ENCODE measurements around the gene HSPA2. TPM values are rescaled to one million over a fixed set of nuclear protein-coding genes. Genes with fewer than 3 reads are reported as not detected.

HSPA2 gene
- total RNA-seq, 2 experiments from 2014 or later = 1.5 to 1.9 TPM

DNA sequence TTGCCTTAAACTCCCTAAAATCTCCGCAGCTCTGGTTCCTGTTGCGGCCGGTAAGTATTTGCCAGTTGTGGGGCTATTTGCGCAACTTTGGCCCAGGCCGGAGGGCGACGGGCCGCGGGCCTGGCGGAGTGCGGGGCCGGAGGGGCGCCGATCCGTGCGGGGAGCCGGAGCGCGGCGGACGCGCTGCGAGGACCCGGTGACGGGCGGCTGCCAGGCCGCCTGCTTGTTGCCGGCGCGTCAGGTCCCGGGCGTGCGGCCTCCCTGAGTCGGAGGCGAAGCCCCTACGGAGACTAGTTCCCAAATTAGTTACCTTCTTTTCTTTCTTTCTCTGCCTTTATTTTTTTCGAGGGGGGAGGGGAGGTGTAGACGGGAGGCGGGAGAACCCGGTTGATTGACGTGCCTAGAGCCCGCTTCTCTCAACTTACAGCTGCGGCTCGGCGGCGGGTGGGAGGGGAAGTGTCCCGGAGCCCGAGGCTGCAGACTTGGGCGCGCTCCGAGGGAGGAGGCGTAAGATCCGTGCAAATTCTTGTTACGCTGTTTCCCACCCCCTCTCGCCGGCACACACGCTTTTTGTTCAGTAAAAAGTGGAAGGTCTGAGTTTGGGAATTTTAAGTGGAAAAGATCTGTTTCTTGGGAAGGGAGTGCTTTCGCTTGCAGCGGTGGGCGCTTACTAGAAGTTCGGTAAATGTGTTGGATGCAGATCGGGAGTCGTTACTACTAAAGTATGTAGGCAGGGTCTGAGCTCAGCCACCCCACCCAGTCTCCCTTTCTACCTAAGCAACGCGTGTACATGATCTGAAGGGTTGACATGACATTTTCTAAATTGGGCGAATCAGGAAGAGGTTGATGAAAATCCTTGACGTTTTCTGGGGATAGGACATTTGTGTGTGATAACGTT is 35.4 kb upstream of the HSPA2 start:
- CTCF ChIA-PET = interaction anchor here (0.7 to 2.2 kb wide), 4 partner anchors 9 to 161 kb away, joined by 3 to 9 read pairs (median 4); partner anchors contain the start of gene HSPA2
- POLR2A ChIA-PET = interaction anchor here (0.6 to 6.5 kb wide), 29 partner anchors 9 to 863 kb away, joined by 3 to 112 read pairs (median 4); partner anchors contain the start of genes AKAP5, CHURC1, HSPA2 and MTHFD1
- H3K36me3 Mint-ChIP-seq (ENCODE audit: low read depth) = peaks cover 48% of the 10 kb centered on the region

GRCh38 chr14:64506721-64507120 is 33.8 kb upstream of the HSPA2 start:
- ATAC-seq (ENCODE audit: poor library complexity) (no peak), DNase-seq (peak in 3 of 14 experiments; percentile 38 to 42 (median 40))
- intact Hi-C loops (cut with DNase I, micrococcal nuclease) = loop anchor here (2.0 to 10.0 kb wide), 3 partner anchors 32 to 862 kb away; partner anchors contain the start of genes WDR89 (in 2 of the 2) and CHURC1 (in 1 of the 2)
- H3K27ac ChIP-seq (ENCODE audit: low read depth in 1 of 2, low read length in 2 of 2) = peak overlapping the region in 1 of 2 donors; percentile 60
- peak overlapping the region; percentile 100 for H3K4me3 Mint-ChIP-seq
- CTCF ChIA-PET = interaction anchor here (0.8 to 1.0 kb wide), 3 partner anchors 16 to 864 kb away, joined by 3 read pairs; no protein-coding TSS in a partner anchor
- H3K4me3 ChIP-seq (ENCODE audit: low read length) = peak overlapping the region; percentile 96
- TF ChIP-seq CTCF (IDR thresholded peaks at IDR 0.05) = no peak
- H3K36me3 Mint-ChIP-seq (ENCODE audit: low read depth) = peaks cover 44% of the 10 kb centered on the region
- H3K4me1 Mint-ChIP-seq (ENCODE audit: low read depth) = peaks cover 78% of the 10 kb centered on the region
- peaks cover 5% of the 10 kb centered on the region for H3K36me3 ChIP-seq (ENCODE audit: insufficient read depth, low read length)
- peaks cover 4% of the 10 kb centered on the region for H3K27me3 Mint-ChIP-seq
- POLR2A ChIA-PET = interaction anchor here (0.6 to 6.4 kb wide), 2 partner anchors 119 to 989 kb away, joined by 3 to 51 read pairs; partner anchors contain the start of gene MTHFD1
- no peaks in the 10 kb centered on the region for H3K9me3 Mint-ChIP-seq
- no peaks in the 10 kb centered on the region for H3K27me3 ChIP-seq (ENCODE audit: control insufficient read depth in 1 of 2, insufficient read depth in 2 of 2, low read length in 2 of 2)
- H3K4me1 ChIP-seq (ENCODE audit: insufficient read depth, low read length) = peaks cover 62% of the 10 kb centered on the region
- H3K9me3 ChIP-seq (ENCODE audit: control insufficient read depth in 1 of 2, insufficient read depth in 1 of 2, low read length in 2 of 2) = no peaks in the 10 kb centered on the region
- peak overlapping the region; percentile 100 for H3K27ac Mint-ChIP-seq

More for the DNA sequence above, 35.4 kb upstream of the HSPA2 start:
- ATAC-seq (ENCODE audit: poor library complexity) (peak; percentile 29), DNase-seq (peak; percentile 73 to 94 (median 82))
- Mint-ChIP-seq H3K4me1 (ENCODE audit: low read depth) (peaks cover 77% of the 10 kb centered on the region), H3K27ac (peak overlapping the region; percentile 100), H3K4me3 (peak overlapping the region; percentile 100), H3K9me3 (no peaks in the 10 kb centered on the region), H3K27me3 (peaks cover 4% of the 10 kb centered on the region)
- intact Hi-C loops (cut with DNase I, micrococcal nuclease) = loop anchor here (5.0 to 10.0 kb wide), 5 partner anchors 118 to 860 kb away; partner anchors contain the start of genes MAX (in 2 of the 2), MTHFD1 (in 2 of the 2), WDR89 (in 2 of the 2) and CHURC1 (in 1 of the 2)
- H3K4me1 ChIP-seq (ENCODE audit: insufficient read depth, low read length) = peaks cover 61% of the 10 kb centered on the region
- no peaks in the 10 kb centered on the region for H3K27me3 ChIP-seq (ENCODE audit: control insufficient read depth in 1 of 2, insufficient read depth in 2 of 2, low read length in 2 of 2)
- H3K27ac ChIP-seq (ENCODE audit: low read depth in 1 of 2, low read length in 2 of 2) = peak overlapping the region; percentile 100
- no peak for TF ChIP-seq CTCF (IDR thresholded peaks at IDR 0.05)
- no peaks in the 10 kb centered on the region for H3K9me3 ChIP-seq (ENCODE audit: control insufficient read depth in 1 of 2, insufficient read depth in 1 of 2, low read length in 2 of 2)
- peak overlapping the region; percentile 96 for H3K4me3 ChIP-seq (ENCODE audit: low read length)
- no peaks in the 10 kb centered on the region for H3K36me3 ChIP-seq (ENCODE audit: insufficient read depth, low read length)

- Mint-ChIP-seq H3K27ac (peak overlapping the region; percentile 100), H3K4me3 (peak overlapping the region; percentile 100), H3K4me1 (ENCODE audit: low read depth) (peaks cover 78% of the 10 kb centered on the region), H3K27me3 (peaks cover 4% of the 10 kb centered on the region), H3K36me3 (ENCODE audit: low read depth) (peaks cover 35% of the 10 kb centered on the region), H3K9me3 (no peaks in the 10 kb centered on the region)
- intact Hi-C loops (cut with DNase I, micrococcal nuclease) = loop anchor here (2.0 to 10.0 kb wide), 3 partner anchors 31 to 863 kb away; partner anchors contain the start of genes WDR89 (in 2 of the 2) and CHURC1 (in 1 of the 2)
- Histone ChIP-seq H3K4me1 (ENCODE audit: insufficient read depth, low read length) (peaks cover 61% of the 10 kb centered on the region), H3K9me3 (ENCODE audit: control insufficient read depth in 1 of 2, insufficient read depth in 1 of 2, low read length in 2 of 2) (no peaks in the 10 kb centered on the region), H3K4me3 (ENCODE audit: low read length) (peak overlapping the region; percentile 96), H3K27ac (ENCODE audit: low read depth in 1 of 2, low read length in 2 of 2) (peak overlapping the region; percentile 17 to 60), H3K27me3 (ENCODE audit: control insufficient read depth in 1 of 2, insufficient read depth in 2 of 2, low read length in 2 of 2) (no peaks in the 10 kb centered on the region), H3K36me3 (ENCODE audit: insufficient read depth, low read length) (peaks cover 11% of the 10 kb centered on the region)
- DNase-seq = peak in 3 of 14 experiments; percentile 42 to 51 (median 49)
- CTCF ChIA-PET = interaction anchor here (0.6 to 1.7 kb wide), 6 partner anchors 14 to 865 kb away, joined by 3 read pairs; no protein-coding TSS in a partner anchor
- POLR2A ChIA-PET = no interaction called here
- no peak for ATAC-seq (ENCODE audit: poor library complexity)
- no peak for TF ChIP-seq CTCF (IDR thresholded peaks at IDR 0.05)
Observed at GRCh38 chr14:64507376-64508156, 33.0 kb upstream of the HSPA2 start.
